Measurements from ENCODE around the gene NTNG1. TPM values are rescaled to one million over a fixed set of nuclear protein-coding genes. Genes with fewer than 3 reads are reported as not detected.

Gene NTNG1
- total and polyA plus RNA-seq, 2 of the 13 experiments (the other 11 are each of a cell fraction or from before 2014, with no cell fraction given) = not detected

- TF ChIP-seq ZNF44 (CRISPR knock-in tag; IDR thresholded peaks at IDR 0.05) (no peak), NRL (CRISPR knock-in tag; IDR thresholded peaks at IDR 0.05; ENCODE audit: borderline replicate concordance) (no peak), FOXM1 (CRISPR knock-in tag; IDR thresholded peaks at IDR 0.05) (no peak), CTCF (CRISPR knock-in tag; IDR thresholded peaks at IDR 0.05) (no peak)
- TF ChIP-seq, protein P1, sequence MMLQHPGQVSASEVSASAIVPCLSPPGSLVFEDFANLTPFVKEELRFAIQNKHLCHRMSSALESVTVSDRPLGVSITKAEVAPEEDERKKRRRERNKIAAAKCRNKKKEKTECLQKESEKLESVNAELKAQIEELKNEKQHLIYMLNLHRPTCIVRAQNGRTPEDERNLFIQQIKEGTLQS (CRISPR knock-in tag; IDR thresholded peaks at IDR 0.05) = no peak
Measured at GRCh38 chr1:107530543-107530942, 389.7 kb downstream of the NTNG1 start (continued).

DNA sequence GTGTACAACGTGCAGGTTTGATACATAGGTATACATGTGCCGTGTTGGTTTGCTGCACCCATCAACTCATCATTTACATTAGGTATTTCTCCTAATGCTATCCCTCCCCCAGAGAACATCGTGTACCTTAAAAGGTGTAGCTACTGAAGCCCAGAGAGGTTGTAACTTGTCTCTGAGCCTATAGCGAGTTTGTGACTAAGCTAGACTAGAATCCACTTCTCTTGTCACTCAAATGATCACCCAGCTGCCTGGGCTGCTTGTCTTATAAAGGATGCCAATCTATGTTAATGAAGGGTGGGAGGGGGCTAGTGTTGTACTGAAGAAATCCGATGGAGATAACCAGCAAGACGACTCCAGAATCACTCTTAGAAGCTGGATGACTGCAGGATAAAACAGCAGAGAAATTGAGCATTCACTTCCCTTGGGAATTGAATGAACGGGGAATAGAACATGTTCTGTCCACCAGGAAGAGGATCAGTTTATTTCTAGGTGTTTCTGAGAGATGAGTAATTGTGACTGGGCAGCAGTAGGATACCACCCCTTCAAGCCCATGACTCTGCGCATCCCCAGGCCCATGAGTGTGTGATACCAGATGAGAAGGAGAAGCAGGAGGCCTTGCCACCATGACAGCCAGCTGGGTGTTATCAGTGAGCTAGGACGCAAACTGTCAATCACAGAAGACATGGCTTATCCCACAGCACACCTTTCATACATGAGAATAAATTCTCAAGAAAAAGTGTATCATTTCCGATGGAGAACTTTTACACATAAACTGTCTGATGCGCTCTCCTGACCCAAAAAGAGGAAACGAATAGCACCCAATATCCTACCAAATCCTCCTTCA lies 390.4 kb downstream of the NTNG1 start:
- no peak overlapping the region for H3K9ac ChIP-seq (ENCODE audit: insufficient read depth, low read depth, low read length)
- intact Hi-C loops (cut with micrococcal nuclease; ENCODE audit: unreplicated experiment) = no loop called here

More for the DNA sequence above, 390.4 kb downstream of the NTNG1 start:
- ATAC-seq (no peak), DNase-seq (ENCODE audit: low spot score) (no peak), FAIRE-seq (no peak)
- no peak overlapping the region for H3K4me2 ChIP-seq (ENCODE audit: low read depth, low read length)
- no peak for TF ChIP-seq ZNF232 (CRISPR knock-in tag; IDR thresholded peaks at IDR 0.05; ENCODE audit: borderline replicate concordance)
- POLR2A ChIA-PET = no interaction called here
- H2AFZ ChIP-seq (ENCODE audit: low read length) = no peak overlapping the region
- H3K36me3 ChIP-seq (replicated peaks in 1 of 2; ENCODE audit: control insufficient read depth in 1 of 2, insufficient read depth in 2 of 2, low read length in 2 of 2) = no peaks in the 10 kb centered on the region
- WGBS (ENCODE audit: low lambda C conversion rate) = 97% methylated on average over 12 of the region's 12 CpGs
- H3K27ac ChIP-seq (ENCODE audit: extremely low read length, insufficient read depth, low read length) = no peak overlapping the region
- no peaks in the 10 kb centered on the region for H4K20me1 ChIP-seq (ENCODE audit: insufficient read depth, low read length)
- H3K79me2 ChIP-seq (ENCODE audit: insufficient read depth, low read length) = no peaks in the 10 kb centered on the region
- no peaks in the 10 kb centered on the region for H3K9me3 ChIP-seq (ENCODE audit: low read length)
- H3K4me3 ChIP-seq (replicated peaks in 1 of 3; ENCODE audit: insufficient read depth in 1 of 3, low read depth in 2 of 3, low read length in 3 of 3) = no peak overlapping the region
- no TSS peak for BruUV-seq (replicated peaks)
- peaks cover 60% of the 10 kb centered on the region for H3K4me1 ChIP-seq (ENCODE audit: insufficient read depth, low read length)
- CTCF ChIA-PET (ENCODE audit: low intra/inter-chr PET ratio, low total read pairs) = no interaction called here
- H3K27me3 ChIP-seq (ENCODE audit: control insufficient read depth in 1 of 2, insufficient read depth in 2 of 2, low read length in 2 of 2) = no peaks in the 10 kb centered on the region
- in situ Hi-C loops (cut with HindIII; ENCODE audit: extremely low pct_ligation_motif_present, low pct_unique_long_range_greater_than_20kb) = loop anchor here (5.0 to 10.0 kb wide), 2 partner anchors 214 to 254 kb away; no protein-coding TSS in a partner anchor
